Endothelial cell of umbilical vein (primary cell): ENCODE data around the gene LARGE1.

Source experiments
- EZH2 ChIP-seq: IDR thresholded peaks from 2 replicates; pipeline ENCODE4 v1.6.1; 2012; ENCODE audit warnings: borderline replicate concordance, low read depth, mild to moderate bottlenecking, moderate library complexity, low read length, inconsistent platforms; ENCODE audit not compliant: severe bottlenecking
- POLR2AphosphoS5 ChIP-seq: IDR thresholded peaks from 2 replicates; pipeline ENCODE4 v1.6.1; 2012; ENCODE audit warnings: low read depth, mild to moderate bottlenecking, control low read depth, low read length, moderate library complexity; ENCODE audit not compliant: insufficient read depth
- TF ChIP-seq, protein P1 (sequence below), 2 donors: IDR thresholded peaks; 1 replicate in 1 of 2; 2 replicates in 1 of 2; pipeline ENCODE4 v1.5.1; 2011; ENCODE audit warnings: low read length in 2 of 2, mild to moderate bottlenecking in 2 of 2, moderate library complexity in 2 of 2, control low read depth in 1 of 2, inconsistent platforms in 1 of 2, low read depth in 1 of 2; ENCODE audit not compliant: insufficient read depth in 1 of 2; ENCODE audit errors: extremely low read depth in 1 of 2

GRCh38 chr22:33451866-33452469 lies 468.3 kb downstream of the LARGE1 start:
- TF ChIP-seq POLR2AphosphoS5 (no peak), EZH2 (no peak)
- TF ChIP-seq, protein P1, sequence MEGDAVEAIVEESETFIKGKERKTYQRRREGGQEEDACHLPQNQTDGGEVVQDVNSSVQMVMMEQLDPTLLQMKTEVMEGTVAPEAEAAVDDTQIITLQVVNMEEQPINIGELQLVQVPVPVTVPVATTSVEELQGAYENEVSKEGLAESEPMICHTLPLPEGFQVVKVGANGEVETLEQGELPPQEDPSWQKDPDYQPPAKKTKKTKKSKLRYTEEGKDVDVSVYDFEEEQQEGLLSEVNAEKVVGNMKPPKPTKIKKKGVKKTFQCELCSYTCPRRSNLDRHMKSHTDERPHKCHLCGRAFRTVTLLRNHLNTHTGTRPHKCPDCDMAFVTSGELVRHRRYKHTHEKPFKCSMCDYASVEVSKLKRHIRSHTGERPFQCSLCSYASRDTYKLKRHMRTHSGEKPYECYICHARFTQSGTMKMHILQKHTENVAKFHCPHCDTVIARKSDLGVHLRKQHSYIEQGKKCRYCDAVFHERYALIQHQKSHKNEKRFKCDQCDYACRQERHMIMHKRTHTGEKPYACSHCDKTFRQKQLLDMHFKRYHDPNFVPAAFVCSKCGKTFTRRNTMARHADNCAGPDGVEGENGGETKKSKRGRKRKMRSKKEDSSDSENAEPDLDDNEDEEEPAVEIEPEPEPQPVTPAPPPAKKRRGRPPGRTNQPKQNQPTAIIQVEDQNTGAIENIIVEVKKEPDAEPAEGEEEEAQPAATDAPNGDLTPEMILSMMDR (IDR thresholded peaks at IDR 0.05; ENCODE audit: extremely low read depth in 1 of 2, insufficient read depth in 1 of 2, low read depth in 1 of 2, low read length in 2 of 2): no peak
